Body of pancreas (tissue), 4 donors: ENCODE measurements around the gene PCCA. TPM values are rescaled to one million over a fixed set of nuclear protein-coding genes. Genes with fewer than 3 reads are reported as not detected.

Source experiments
- ATAC-seq: fragments of 150-250 bp; one replicate; pipeline ENCODE4 v1.9.1; 2016
- DNase-seq, 4 donors: peaks; one replicate each; pipeline ENCODE4 v3.0.0-alpha.2; 2019
- H3K27ac ChIP-seq, 4 donors: fragments of 200-600 bp; sonication (generic); 1 replicate in 3 of 4; 2 replicates in 1 of 4; pipeline versions ENCODE4 v1.5.1 to v1.6.1; 2016 to 2019; ENCODE audit warnings: mild to moderate bottlenecking in 1 of 4, mixed read lengths in 1 of 4, moderate library complexity in 1 of 4
- H3K27me3 ChIP-seq, 2 donors: fragments of 200-600 bp; sonication (generic); one replicate each; pipeline ENCODE4 v1.6.0; 2016; ENCODE audit warnings: mild to moderate bottlenecking in 1 of 2
- H3K36me3 ChIP-seq, 2 donors: fragments of 200-600 bp; sonication (generic); replicated peaks in 1 of 2; 2 replicates each; pipeline ENCODE4 v1.5.1; 2016; ENCODE audit warnings: low read depth in 2 of 2; ENCODE audit not compliant: insufficient read depth in 1 of 2
- H3K4me1 ChIP-seq: fragments of 200-600 bp; sonication (generic); one replicate; pipeline ENCODE4 v1.6.0; 2016
- H3K4me3 ChIP-seq, 2 donors: fragments of 200-600 bp; sonication (generic); 1 replicate in 1 of 2; 2 replicates in 1 of 2; pipeline ENCODE4 v1.5.1; 2016 to 2019
- H3K9me3 ChIP-seq, 3 donors: fragments of 200-600 bp; sonication (generic); 1 replicate in 2 of 3; 2 replicates in 1 of 3; pipeline ENCODE4 v1.5.1; 2016
- POLR2A ChIP-seq, 3 donors: fragments of 450-650 bp; IDR thresholded peaks; one replicate each; pipeline ENCODE4 v1.6.1; 2016; ENCODE audit warnings: antibody characterized with exemption in 3 of 3, mild to moderate bottlenecking in 2 of 3
- WGBS, 2 donors: methylation state at CpG; one replicate each; pipeline ENCODE4 v1.1.5; 2017; 5-methylcytosine and 5-hydroxymethylcytosine counted together
- intact Hi-C: fragments of 100-400 bp; cut with DNase I; formaldehyde crosslinking; loops from one replicate; pipeline ENCODE4 v1.15.1; 2023
- total RNA-seq, 2 donors: library from RNA; depleted of rRNA; stranded (reverse); fragments of >200 nt; gene quantifications; one replicate each; pipeline ENCODE4 v1.1.0, GENCODE V29; 2016
- TF ChIP-seq, protein P1 (sequence below), 7 experiments: fragments of 450-650 bp in 4 of 7; fragments of 200-600 bp in 3 of 7; sonication (generic) in 3 of 7; IDR thresholded peaks; one replicate each; pipeline ENCODE4 v1.5.1; 2016 to 2019; ENCODE audit warnings: antibody characterized with exemption in 7 of 7

PCCA gene
- total RNA-seq, 2 donors from 2014 or later, result 45.2 to 46.2 TPM

DNA sequence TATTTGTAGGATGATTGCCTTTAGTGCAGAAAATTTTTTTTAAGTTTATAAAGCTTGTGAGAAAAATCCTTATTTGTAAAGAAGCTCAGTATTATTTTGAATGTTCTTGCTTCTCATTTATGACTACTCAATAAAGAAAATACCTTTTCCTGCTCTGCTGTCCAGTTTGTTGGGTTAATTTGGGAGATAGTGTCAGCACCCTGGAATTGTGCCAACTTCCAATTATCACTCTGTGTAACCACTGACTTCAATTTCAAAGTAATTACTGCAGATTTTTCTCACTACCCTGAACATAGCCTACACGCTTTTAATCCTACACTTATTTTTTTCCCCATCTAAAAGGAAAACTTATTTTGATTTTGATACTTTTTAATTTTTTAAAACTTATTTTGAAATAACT lies 406.6 kb downstream of the PCCA start:
- 96 to 100% methylated on average over 1 of the region's 1 CpG for WGBS, 2 donors
- intact Hi-C loops, result no loop called here
- ATAC-seq (no peak), DNase-seq (no peak)
- H3K4me1 ChIP-seq, result no peaks in the 10 kb centered on the region
- H3K4me3 ChIP-seq, result no peak overlapping the region
- TF ChIP-seq POLR2A (IDR thresholded peaks at IDR 0.05), result no peak
- TF ChIP-seq, protein P1, sequence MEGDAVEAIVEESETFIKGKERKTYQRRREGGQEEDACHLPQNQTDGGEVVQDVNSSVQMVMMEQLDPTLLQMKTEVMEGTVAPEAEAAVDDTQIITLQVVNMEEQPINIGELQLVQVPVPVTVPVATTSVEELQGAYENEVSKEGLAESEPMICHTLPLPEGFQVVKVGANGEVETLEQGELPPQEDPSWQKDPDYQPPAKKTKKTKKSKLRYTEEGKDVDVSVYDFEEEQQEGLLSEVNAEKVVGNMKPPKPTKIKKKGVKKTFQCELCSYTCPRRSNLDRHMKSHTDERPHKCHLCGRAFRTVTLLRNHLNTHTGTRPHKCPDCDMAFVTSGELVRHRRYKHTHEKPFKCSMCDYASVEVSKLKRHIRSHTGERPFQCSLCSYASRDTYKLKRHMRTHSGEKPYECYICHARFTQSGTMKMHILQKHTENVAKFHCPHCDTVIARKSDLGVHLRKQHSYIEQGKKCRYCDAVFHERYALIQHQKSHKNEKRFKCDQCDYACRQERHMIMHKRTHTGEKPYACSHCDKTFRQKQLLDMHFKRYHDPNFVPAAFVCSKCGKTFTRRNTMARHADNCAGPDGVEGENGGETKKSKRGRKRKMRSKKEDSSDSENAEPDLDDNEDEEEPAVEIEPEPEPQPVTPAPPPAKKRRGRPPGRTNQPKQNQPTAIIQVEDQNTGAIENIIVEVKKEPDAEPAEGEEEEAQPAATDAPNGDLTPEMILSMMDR (IDR thresholded peaks at IDR 0.05), result no peak
- no peaks in the 10 kb centered on the region for H3K27me3 ChIP-seq
- no peaks in the 10 kb centered on the region for H3K9me3 ChIP-seq
- H3K27ac ChIP-seq, result no peak overlapping the region
- H3K36me3 ChIP-seq, result no peaks in the 10 kb centered on the region

- DNase-seq (no peak), ATAC-seq (no peak)
- no peak overlapping the region for H3K27ac ChIP-seq
- intact Hi-C loops, result no loop called here
- no peaks in the 10 kb centered on the region for H3K9me3 ChIP-seq
- H3K4me1 ChIP-seq, result no peaks in the 10 kb centered on the region
- H3K4me3 ChIP-seq, result no peak overlapping the region
- no peaks in the 10 kb centered on the region for H3K27me3 ChIP-seq
- TF ChIP-seq POLR2A (IDR thresholded peaks at IDR 0.05), result no peak
- TF ChIP-seq, protein P1 (IDR thresholded peaks at IDR 0.05), result no peak
- H3K36me3 ChIP-seq, result no peaks in the 10 kb centered on the region
- WGBS, 2 donors, result 91 to 96% methylated on average over 1 of the region's 1 CpG
Measured at GRCh38 chr13:100497389-100497788, 408.5 kb downstream of the PCCA start.

GRCh38 chr13:100502446-100502845 lies 413.6 kb downstream of the PCCA start:
- no peak for ATAC-seq
- H3K4me3 ChIP-seq, result no peak overlapping the region
- H3K36me3 ChIP-seq, result no peaks in the 10 kb centered on the region
- no peak for DNase-seq
- H3K27ac ChIP-seq, result no peak overlapping the region
- no peaks in the 10 kb centered on the region for H3K9me3 ChIP-seq
- H3K4me1 ChIP-seq, result no peaks in the 10 kb centered on the region
- TF ChIP-seq, protein P1 (IDR thresholded peaks at IDR 0.05), result no peak
- no peak for TF ChIP-seq POLR2A (IDR thresholded peaks at IDR 0.05)
- WGBS, 2 donors, result 56 to 68% methylated on average over 2 of the region's 2 CpGs
- intact Hi-C loops, result no loop called here
- H3K27me3 ChIP-seq, result no peaks in the 10 kb centered on the region

GRCh38 chr13:100503622-100504021 lies 414.7 kb downstream of the PCCA start:
- H3K4me3 ChIP-seq, result no peak overlapping the region
- no peaks in the 10 kb centered on the region for H3K27me3 ChIP-seq
- no peaks in the 10 kb centered on the region for H3K4me1 ChIP-seq
- H3K9me3 ChIP-seq, result no peaks in the 10 kb centered on the region
- DNase-seq, result no peak
- ATAC-seq, result no peak
- intact Hi-C loops, result no loop called here
- WGBS, 2 donors, result 93% methylated on average over 3 of the region's 3 CpGs
- no peak for TF ChIP-seq POLR2A (IDR thresholded peaks at IDR 0.05)
- TF ChIP-seq, protein P1 (IDR thresholded peaks at IDR 0.05), result no peak
- no peaks in the 10 kb centered on the region for H3K36me3 ChIP-seq
- no peak overlapping the region for H3K27ac ChIP-seq

GRCh38 chr13:100506154-100506553 lies 417.3 kb downstream of the PCCA start:
- intact Hi-C loops, result no loop called here
- TF ChIP-seq, protein P1 (IDR thresholded peaks at IDR 0.05), result no peak
- no peak for TF ChIP-seq POLR2A (IDR thresholded peaks at IDR 0.05)
- Histone ChIP-seq H3K36me3 (no peaks in the 10 kb centered on the region), H3K9me3 (no peaks in the 10 kb centered on the region), H3K4me1 (no peaks in the 10 kb centered on the region), H3K27ac (no peak overlapping the region), H3K4me3 (no peak overlapping the region), H3K27me3 (no peaks in the 10 kb centered on the region)
- DNase-seq (no peak), ATAC-seq (no peak)
- 87 to 91% methylated on average over 15 of the region's 15 CpGs for WGBS, 2 donors
